Pons (tissue), 1 donor: ENCODE data around the gene PXDN.

ENCODE experiments used
- DNase-seq: peaks from one replicate; pipeline ENCODE4 v3.0.0-alpha.2; 2016; ENCODE audit warnings: low spot score

PXDN gene

GRCh38 chr2:1598800-1599199, 145.5 kb downstream of the PXDN start:
- DNase-seq, result no peak

GRCh38 chr2:1598041-1598710, 146.1 kb downstream of the PXDN start:
- DNase-seq, result no peak

- DNase-seq, result no peak
Observed at GRCh38 chr2:1595274-1595673, 149.0 kb downstream of the PXDN start.

GRCh38 chr2:1594373-1595171, 149.7 kb downstream of the PXDN start:
- DNase-seq, result no peak

- no peak for DNase-seq
Observed at GRCh38 chr2:1594123-1594372, 150.3 kb downstream of the PXDN start.

GRCh38 chr2:1593371-1594122, 150.8 kb downstream of the PXDN start:
- DNase-seq, result no peak

- peak; percentile 15 for DNase-seq
Observed at GRCh38 chr2:1591978-1592907, 152.1 kb downstream of the PXDN start.

- DNase-seq, result no peak
Observed at GRCh38 chr2:1591461-1591770, 152.9 kb downstream of the PXDN start.

GRCh38 chr2:1590596-1591460, 153.5 kb downstream of the PXDN start:
- no peak for DNase-seq

- DNase-seq, result no peak
Observed at GRCh38 chr2:1588978-1589621, 155.2 kb downstream of the PXDN start.

GRCh38 chr2:1588051-1588977, 156.0 kb downstream of the PXDN start:
- DNase-seq, result no peak

GRCh38 chr2:1586923-1587840, 157.1 kb downstream of the PXDN start:
- DNase-seq, result no peak

GRCh38 chr2:1586251-1586922, 157.9 kb downstream of the PXDN start:
- DNase-seq, result no peak

GRCh38 chr2:1585635-1586034, 158.7 kb downstream of the PXDN start:
- no peak for DNase-seq

GRCh38 chr2:1584691-1585485, 159.4 kb downstream of the PXDN start:
- DNase-seq, result no peak

- DNase-seq, result no peak
Observed at GRCh38 chr2:1584051-1584531, 160.2 kb downstream of the PXDN start.

GRCh38 chr2:1582891-1583341, 161.4 kb downstream of the PXDN start:
- DNase-seq, result no peak
